Activated CD4-positive, alpha-beta T cell treated with anti-CD3 and anti-CD28 coated beads, Interleukin-2, amount 50 U/mL, for 16 hours (primary cell): ENCODE data around the gene SLC41A1.

Source experiments
- DNase-seq: peaks from one replicate; pipeline ENCODE4 v3.0.0-alpha.2; 2020

SLC41A1 gene

DNA sequence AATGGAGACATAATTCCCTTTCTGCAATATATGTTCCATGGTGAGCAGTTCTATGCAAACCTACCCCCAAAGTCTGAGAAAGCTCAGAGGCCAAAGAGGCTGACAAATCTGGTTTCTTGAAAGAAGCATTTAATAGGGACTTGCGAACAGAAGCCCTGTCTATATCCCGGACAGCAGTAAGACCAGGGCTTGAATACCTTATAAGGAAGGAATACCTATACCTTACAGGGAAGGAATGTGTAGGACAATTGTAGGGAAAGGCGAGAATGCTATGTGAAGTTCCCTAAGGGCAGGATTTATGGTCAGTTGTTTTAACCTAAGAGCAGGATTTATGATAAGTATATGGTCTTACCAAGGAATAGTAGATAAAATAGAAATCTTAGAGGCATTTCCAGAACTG lies 5.0 kb upstream of the SLC41A1 start:
- no peak for DNase-seq

DNA sequence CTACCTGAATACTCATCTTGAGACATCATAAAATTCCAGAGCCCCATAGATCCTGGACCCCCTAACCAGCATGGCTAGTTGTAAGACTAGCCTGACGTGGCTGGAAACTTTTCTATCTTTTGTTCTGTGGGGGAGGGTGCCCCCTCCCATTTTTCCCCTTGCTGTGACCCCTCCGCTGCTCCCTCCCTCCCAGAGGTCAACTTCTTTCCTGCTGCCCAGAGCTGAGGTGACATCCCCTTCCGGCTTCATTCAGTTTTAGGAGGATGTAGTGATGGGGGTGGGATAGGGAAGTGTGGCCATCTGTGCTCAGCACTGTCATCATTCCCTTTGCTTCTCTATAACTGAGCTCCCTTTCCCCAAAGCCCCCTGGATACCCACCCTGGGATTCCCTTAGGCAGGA lies 4.4 kb upstream of the SLC41A1 start:
- DNase-seq: no peak

DNA sequence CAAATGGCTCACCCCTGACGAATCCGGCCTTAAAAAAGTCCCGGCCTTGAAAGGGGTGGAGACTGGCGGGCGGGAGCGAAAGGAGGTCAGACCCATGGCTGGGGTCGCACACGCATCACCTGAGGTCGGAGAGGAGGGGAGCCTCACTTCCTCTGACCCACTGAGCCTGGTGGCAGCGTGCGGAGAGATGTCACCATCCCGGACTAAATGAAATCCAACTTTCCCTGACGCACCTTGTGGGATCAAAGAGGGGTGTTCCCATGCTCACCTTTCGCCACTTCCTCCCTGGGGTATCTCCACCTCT lies 709 bp upstream of the SLC41A1 start:
- DNase-seq: peak; percentile 13

DNA sequence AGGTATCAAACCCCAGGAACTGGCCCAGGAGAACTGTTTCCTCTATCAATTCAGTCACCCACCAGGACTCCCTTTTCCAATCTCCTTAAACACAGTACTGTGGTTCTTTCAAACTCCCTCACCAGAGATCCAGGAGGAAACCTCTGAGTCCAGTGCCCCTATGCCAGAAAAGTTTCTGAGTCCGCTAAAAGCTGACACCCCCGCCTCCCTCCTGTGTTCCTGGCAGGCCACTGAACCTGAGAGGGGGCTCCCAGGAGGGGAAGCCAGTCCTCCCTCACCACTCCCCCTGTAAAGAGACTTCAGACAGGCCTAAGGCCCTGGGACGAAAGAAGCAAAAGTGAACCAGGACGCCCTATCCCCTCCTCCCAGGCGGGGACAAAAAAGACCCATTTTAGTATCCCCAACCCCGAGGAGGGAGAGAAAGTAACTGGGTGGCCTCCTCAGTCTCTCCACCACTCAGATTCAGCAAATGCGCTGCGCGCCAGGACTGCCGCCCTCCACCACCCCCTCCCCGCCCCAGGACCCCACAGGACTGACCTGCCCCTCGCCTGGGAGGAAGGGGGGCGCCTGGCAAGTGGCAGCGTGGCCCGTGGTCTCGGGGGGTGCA lies 624 bp downstream of the SLC41A1 start:
- DNase-seq: peak; percentile 8

DNA sequence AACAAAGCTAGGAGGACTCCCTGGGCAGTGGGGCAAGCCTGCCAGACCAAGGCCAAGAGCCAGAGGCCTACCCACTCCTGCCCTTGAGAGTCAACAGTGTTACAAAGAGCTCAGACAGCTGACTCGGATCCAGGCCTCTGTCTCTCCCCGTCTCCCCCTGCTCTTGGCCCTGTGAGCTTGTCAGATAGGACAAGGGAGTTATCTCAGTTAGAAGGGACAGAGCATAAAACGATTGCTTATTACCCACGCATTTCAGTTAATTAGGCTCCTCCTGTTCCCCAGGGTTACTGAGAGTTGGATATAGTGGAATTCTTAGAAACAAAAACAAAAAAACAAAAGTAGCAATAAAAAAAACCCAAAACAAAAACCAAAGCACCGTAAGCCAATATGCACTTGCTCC lies 1.3 kb downstream of the SLC41A1 start:
- no peak for DNase-seq

DNA sequence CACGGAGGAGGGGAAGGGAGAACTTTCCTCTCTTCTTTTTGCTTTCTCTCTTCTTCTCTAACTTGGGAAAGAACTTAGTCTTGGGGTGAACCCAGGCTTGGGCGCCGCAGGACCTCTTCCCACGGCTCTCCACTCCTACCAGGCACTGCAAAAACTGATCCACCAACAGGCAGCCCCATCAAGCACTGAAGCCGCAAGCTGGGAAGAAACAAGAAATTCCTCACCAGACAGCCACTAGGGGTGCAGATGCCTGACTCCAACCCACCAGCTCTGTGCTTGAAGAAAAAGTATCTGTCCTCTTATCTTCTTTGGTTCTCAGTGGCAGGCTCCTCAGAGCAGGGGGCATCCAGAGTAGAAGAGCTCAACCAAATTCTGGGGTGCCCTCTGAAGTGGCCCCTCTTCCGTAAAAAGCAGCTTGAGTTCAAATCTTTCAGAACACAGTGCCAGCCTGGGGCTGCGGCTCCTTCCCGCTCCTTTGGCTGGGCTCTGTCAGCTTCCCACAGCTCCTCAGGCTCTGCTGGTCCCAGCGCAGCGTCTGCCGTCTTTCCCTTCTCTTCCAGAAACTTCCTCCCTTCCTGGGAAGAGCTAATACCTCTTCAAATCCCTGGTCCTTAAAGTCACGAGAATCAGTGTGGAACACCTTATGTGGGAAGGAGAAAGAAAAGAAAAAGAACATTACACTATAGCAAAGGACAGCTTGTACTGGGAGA lies 2.4 kb downstream of the SLC41A1 start:
- DNase-seq: no peak

DNA sequence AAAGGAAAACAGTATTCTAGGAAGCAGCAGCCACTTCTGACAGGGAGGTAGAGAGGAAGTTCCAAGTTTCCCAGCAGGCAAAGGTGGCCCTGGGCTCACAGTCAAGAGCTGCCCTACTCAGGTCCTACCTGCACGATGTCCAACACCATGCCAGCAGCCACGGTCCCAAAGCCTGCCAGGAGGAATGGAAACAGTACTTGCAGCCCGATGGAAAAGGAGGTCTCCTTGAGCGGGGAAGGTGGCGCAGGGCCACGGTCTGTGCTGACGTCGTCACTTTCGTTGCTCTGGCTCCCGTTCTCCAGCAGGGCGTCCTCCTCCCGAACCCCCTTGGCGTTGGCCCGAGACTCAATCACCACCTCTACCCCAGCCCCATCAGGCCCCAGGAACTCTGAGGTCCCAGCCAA lies 3.1 kb downstream of the SLC41A1 start:
- DNase-seq: no peak

DNA sequence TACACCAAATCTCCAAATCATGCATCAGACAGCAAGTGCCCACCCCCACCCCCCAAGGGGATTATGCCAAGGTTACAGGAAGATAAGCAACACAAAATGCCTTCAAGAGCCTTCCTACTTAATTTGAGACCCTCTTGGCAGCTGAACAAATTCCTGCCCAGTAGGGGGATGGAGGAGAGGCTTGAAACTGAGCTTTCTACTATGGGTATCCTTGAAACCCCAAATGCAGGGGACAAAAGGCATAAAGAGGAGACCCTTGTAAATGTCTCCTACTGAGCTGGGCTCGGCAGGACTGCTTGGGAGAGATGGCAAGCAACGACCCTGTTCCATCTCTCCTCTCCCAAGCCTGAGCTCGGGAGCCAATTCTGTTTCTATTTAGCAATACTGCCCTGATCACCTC lies 3.5 kb downstream of the SLC41A1 start:
- no peak for DNase-seq

DNA sequence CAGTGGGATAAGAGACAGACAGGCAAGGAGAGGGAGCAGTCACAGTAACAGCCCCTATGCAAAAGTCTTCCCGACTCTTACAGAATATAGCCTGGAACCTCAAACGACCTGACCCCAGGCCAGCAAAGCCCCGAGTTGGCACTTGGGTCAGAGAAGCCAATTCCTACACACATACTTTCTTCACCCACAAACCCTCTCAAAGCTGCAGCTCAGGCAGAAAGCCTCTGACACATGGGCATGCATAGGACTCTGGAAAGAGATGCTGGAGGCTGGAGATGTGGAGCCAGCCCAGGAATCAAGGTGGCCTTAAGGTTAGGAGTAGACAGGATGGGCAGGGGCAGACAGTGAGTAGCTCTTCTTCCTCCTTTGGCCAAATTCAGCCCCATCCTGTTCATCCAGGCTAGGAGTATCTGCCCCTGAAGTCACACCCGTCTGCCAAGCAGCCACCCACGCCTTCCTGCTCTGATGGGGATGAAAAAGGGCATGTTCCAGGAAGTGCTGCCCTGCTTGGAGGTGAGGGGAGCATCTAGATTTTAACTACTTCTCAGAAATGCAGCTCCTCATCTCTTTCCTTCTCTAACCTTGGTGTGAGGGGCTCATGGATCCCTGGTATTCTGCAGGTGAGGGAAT lies 7.8 kb downstream of the SLC41A1 start:
- DNase-seq: peak; percentile 52

DNA sequence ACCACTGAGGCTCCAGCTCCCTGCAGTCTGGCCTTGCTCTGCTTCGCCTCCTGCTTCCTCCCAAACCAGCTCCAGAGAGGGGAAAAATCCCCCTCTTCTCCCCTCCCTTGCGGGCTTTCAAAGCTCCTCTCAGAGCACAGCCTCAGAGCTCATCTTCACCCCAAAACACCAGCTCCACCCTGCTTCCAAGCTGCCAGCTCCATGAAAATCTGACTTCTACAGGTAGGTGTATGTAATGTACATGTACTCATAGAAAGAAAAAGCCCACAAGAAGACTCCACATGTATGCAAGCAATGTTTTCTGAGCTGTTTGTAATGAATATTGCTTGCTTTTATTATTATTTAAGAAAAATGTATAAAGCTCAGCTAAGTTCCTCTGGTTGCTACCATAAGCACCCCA lies 8.4 kb downstream of the SLC41A1 start:
- DNase-seq: no peak

DNA sequence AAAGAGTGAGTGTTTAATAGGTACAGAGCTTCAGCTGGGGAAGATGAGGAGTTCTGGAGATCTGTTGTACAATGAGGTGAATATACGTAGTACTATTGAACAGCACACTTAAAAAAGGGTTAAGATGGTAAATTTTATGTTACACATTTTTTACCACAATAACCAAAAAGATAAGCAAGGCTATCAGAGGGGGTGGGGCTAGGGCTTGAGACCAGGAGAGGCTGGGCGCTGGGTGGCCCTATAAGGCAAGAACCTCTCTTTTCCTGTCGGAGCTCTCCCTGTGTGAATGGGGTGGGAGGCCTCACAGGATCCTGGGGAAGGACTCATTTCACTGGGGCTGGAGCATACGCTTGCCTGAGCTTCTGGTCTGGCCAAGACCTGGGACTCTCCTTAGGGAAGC lies 9.0 kb downstream of the SLC41A1 start:
- no peak for DNase-seq

DNA sequence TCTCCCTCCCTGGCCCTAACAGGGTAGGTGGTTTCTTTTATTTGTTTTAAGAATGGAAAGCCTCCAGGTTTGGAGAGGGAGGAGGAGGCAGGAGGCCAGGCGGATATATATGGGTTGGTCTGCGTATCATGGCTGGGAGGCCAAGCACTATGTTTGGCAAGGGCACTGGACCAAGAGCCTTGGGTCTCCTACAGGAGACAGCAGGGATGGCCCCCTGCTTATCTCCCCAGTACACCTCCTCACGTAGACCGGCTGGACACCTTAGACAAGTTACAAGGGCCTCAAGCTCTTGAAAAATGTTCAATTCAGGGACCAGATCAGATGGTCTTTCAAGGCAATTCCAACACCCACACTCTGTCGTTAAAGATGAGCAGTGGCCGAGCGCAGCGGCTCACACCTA lies 10.9 kb downstream of the SLC41A1 start:
- DNase-seq: no peak

DNA sequence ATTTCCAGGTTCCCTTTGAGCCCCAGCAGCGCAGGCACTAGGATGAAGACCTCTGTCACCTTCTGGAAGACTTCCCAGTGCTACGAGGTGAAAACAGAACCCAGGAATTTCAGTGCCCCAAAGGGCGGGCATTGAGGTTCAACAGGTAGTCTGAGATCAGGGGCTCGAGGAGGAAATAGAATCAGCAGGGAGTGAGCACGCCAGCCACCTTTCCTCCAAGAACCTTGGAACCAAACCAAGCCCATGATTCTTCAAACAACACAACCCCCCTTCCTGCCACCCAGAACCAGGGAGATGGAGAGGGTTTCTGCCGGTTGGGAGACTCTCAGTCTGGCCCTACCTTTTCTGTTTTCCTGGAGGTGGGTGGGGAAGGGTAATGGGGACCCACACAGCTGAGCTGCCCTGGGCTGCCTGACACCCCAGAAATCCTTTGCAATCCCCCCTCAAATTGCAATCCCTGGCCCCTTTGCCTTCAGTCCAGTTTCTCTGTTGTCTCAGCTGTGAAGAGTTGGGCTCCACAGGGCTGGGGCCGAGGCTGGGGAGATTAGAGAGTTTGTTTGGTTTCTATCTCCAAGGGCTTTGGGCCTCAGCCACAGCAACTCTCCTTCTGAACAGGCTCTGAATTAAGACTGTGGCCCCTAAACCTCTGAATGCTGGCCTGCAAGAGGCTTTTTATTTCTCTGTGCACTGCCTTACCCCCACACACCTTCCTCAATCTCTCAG lies 11.9 kb downstream of the SLC41A1 start:
- no peak for DNase-seq

DNA sequence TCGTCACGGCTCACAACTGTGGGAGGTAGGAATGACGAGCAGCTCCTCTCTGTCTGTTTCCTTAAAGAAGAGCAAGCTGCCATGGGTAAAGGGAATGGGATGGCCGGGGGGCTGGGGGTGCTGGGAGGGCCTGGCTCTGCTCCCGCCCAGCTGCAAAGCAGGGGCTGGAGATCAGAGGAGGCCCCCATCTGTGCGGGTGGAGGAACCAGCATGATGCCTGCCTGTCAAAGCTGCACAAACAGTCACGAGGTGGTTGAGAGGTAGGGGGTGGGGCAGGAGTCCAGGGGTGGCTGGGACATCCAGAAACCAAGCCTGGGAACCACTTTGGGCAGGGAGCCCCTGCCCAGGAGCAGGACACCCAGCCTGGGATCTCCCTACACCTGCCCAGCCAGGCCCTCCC lies 12.6 kb downstream of the SLC41A1 start:
- no peak for DNase-seq

DNA sequence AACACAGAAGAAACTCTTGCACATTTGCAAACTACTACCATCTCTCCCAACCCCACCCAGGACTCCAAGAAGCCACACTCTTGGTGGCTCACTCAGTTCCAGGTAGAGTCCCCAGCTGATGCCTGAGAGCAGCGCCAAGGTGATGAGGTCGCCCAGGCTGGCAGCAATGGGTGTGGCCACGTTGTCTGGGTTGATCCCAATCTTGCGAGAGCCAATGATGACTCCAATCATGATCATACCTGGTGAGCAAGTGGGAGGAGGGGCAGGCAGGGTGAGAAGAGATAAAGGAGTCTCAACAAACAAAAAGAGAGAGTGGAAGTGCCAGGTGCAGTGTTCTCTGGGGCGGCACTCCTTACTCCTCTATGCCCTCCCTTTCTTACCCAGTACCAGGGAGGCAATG lies 14.4 kb downstream of the SLC41A1 start:
- no peak for DNase-seq

DNA sequence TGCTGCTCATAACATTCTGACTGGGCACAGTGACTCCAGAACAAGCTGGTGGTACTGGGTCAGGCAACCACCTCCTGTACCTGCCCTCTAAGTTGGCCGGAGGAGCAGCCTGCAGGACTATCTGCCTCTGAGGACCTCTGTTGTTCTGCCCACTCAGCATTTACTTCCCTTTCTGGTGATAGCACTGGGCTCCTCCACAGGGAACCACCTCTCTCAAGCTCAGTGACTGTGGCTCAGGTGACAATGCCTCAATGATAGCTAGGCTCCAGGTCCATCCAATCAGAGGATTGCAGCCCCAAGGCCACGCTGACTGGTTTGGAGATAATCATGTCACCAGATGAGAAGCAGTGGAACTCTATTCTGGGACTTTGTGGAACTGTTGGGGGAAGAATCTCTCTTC lies 15.8 kb downstream of the SLC41A1 start:
- no peak for DNase-seq

DNA sequence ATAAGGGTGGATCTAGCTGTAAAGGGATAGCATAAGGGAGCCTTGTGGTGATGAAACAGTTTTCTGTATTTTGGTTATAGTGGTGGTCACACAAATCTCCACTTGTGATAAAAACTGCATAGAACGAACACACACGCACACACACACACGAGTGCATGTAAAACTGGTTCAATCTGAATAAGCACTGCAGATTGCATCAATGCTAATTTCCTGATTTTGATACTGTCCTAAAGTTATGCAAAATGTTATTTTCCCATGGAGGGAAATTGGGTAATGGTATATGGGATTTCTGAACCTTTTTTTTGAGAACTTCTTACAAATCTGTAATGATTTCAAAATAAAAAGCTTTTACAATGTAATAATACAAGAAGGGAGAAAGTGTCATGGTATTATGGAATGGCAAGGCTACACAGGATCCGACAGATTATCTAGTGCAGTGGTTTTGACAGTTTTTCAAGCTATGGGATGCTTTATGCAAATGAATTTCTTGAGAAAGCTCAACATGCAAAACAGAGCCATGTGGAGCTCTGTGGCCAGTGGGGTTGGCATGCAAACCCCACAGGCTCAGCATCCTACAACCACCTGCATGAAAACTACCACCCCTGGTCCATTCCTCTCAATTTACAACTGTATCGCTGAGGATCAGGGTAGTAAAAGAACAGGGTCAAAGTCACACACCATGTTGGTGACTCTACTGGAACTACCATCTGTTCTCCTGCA lies 18.8 kb downstream of the SLC41A1 start:
- no peak for DNase-seq

DNA sequence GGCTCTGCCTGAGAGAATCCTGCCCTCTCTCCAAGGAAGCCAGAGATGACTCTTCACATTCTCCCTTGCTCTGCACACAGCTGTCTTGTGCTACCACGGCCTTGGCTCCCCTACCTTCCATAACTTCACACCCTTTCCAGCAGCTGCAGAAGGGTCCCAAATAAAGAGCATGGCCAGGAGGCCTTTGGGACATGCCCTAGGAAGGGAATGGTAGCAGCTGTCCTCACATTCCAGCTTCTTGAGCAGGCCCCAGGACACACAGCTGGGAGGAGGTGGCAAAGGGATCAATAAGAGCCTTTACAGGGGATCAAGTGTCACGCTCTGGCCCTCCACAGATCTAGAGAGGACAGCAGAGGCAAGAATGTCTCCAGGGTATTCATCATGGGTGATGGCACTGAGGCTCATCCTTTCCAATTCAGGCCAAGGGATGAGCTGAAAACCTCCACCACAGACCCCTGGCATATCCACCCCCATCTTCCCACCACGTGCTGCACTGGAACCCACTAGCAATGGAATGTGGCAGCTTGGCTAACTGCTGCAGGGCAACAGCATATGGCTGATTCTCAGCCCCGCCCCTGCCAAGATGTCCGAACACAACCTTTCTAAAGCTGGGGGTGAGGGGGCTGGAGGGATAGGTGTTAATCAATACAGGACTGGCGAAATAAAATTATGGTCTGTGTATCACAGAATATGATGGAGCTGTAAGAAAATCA lies 19.9 kb downstream of the SLC41A1 start:
- DNase-seq: no peak

DNA sequence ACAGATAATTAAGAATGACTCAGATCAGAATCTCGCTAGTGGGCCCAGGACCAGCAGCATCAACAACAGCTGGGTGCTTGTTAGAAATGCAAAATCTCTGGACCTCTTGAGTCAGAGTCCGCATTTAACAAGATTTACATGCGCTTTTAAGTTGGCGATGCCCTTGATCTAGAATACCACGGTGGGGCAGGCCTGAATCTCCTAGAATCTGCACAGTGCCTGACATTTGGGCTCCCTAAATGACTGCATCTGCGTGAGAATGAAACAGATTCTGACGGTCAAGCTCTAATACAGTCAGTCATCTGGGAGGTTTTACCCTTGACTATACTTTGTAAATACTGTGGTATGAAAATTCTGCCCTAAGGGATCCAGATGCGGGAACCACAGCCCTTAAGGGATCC lies 20.5 kb downstream of the SLC41A1 start:
- no peak for DNase-seq

DNA sequence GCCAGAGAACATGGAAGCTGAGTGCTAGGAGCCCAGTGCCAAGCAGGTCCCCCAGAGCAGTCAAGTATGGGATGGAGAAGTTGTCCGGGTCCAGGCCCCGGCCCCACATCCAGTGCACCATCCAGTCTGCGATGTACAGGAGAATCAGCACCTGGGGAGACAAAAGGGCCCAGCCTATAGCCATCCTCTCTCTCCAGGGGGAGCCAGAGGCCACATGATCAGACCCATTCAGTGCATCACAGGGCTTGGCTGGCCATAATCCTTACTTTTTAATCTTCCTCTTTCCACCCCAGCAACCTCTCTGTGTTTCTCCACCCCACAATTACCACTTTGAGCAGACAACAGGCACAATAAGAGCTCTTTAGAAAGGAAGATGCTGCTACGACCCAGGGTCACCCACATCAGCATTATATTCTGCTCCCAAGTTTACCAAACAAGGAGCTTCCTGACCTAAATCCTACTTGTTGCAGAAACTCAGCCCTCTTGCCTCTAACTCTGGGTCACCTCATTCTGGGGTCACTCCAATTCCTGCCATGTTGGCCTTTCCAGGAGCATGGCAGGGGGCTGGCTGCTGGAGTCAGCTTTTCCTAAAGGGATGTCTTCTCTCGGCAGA lies 21.3 kb downstream of the SLC41A1 start:
- peak; percentile 65 for DNase-seq

DNA sequence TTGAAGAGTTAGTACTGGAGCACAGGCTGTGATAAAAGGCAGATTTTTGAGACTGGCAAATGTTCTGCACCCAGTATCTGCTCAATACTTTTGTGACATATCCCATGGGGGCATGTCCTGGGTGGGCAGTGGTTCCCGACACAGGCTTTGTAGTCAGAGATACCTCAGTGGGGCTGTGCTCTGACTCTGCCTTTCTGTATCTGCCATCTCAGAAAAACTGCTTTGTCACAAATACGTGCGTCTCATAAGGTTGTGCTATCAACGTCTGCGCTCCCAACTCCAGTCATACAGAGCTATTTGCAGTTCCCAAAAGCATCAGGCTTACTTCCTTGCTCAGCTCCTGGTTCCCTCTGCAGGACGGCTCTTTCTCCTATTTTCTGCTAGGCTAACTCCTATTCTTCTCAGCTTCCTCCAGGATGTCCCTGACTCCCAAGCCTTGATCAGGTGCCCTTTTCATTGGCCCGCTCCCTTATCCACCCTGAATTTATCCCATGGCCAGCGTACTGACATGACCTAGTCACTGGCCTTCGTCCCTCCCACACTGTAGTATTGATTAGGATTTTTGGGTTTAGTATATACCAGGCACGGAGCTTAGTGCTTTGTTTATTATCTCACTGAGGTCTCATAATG lies 25.6 kb downstream of the SLC41A1 start:
- no peak for DNase-seq

DNA sequence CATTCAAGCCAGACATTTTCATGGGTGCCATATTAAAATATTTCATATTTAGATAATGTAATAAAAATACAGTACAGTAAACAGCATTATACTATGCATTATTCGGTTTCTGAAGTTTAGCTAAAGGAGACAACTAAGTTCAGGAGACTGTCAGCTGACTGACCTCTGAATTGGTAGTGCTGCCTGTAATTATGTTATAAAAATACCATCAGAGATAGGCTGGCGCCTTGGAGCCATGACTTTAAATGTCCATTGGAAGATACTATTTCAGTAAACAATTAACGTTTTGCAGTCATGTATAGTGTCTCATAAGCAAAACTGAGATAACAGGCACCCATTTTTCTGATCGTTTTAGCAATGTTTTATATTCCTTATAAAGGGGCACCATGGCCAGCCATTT lies 26.4 kb downstream of the SLC41A1 start:
- DNase-seq: no peak
